ENCODE measurements around the gene ZBED1. TPM values are rescaled to one million over a fixed set of nuclear protein-coding genes. Genes with fewer than 3 reads are reported as not detected.

Gene ZBED1
- polyA plus RNA-seq, 1 experiment, result 23.0 TPM

DNA sequence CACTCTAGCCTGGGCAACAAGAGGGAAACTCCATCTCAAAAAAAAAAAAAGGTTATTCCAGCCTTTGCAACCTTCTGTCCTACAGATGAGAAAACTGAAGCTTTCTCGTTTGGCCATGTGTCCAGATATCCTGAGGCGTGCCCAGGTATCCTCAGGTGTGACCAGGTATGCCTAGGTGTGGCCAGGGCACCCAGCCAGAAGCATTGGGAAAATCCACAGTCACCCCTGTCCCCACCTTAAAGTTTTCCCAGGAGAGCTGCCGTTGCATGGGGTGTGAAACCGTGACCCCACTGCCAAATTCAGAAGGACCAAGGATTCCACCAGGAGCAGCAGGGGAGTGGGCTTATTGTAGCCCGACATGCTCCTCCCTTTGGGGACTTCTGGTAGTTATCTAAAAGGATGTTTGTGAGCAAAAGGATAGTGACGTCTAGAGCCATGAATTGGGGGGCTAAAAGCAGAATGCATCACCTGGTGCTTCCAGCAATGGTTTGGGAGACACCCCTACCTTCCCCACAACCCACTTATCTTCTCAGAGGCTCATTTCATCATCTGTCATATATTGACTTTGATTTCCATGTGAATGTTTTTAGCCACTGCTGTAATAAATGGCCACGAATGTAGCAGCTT lies 4.0 kb upstream of the ZBED1 start:
- ChIA-PET POLR2A (no interaction called here), CTCF (no interaction called here)
- H3K9me3 ChIP-seq (ENCODE audit: control insufficient read depth, insufficient read depth, low read length), result no peaks in the 10 kb centered on the region
- no peaks in the 10 kb centered on the region for H3K27me3 ChIP-seq (ENCODE audit: control insufficient read depth, insufficient read depth, low read length)
- H3K4me3 ChIP-seq (ENCODE audit: low read depth, low read length), result no peak overlapping the region
- TF ChIP-seq, protein P1, sequence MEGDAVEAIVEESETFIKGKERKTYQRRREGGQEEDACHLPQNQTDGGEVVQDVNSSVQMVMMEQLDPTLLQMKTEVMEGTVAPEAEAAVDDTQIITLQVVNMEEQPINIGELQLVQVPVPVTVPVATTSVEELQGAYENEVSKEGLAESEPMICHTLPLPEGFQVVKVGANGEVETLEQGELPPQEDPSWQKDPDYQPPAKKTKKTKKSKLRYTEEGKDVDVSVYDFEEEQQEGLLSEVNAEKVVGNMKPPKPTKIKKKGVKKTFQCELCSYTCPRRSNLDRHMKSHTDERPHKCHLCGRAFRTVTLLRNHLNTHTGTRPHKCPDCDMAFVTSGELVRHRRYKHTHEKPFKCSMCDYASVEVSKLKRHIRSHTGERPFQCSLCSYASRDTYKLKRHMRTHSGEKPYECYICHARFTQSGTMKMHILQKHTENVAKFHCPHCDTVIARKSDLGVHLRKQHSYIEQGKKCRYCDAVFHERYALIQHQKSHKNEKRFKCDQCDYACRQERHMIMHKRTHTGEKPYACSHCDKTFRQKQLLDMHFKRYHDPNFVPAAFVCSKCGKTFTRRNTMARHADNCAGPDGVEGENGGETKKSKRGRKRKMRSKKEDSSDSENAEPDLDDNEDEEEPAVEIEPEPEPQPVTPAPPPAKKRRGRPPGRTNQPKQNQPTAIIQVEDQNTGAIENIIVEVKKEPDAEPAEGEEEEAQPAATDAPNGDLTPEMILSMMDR (IDR thresholded peaks at IDR 0.05; ENCODE audit: low read depth, low read length), result no peak
- H3K27ac ChIP-seq (ENCODE audit: low read depth, low read length), result no peak overlapping the region
- DNase-seq (ENCODE audit: low read depth, low spot score), result no peak

DNA sequence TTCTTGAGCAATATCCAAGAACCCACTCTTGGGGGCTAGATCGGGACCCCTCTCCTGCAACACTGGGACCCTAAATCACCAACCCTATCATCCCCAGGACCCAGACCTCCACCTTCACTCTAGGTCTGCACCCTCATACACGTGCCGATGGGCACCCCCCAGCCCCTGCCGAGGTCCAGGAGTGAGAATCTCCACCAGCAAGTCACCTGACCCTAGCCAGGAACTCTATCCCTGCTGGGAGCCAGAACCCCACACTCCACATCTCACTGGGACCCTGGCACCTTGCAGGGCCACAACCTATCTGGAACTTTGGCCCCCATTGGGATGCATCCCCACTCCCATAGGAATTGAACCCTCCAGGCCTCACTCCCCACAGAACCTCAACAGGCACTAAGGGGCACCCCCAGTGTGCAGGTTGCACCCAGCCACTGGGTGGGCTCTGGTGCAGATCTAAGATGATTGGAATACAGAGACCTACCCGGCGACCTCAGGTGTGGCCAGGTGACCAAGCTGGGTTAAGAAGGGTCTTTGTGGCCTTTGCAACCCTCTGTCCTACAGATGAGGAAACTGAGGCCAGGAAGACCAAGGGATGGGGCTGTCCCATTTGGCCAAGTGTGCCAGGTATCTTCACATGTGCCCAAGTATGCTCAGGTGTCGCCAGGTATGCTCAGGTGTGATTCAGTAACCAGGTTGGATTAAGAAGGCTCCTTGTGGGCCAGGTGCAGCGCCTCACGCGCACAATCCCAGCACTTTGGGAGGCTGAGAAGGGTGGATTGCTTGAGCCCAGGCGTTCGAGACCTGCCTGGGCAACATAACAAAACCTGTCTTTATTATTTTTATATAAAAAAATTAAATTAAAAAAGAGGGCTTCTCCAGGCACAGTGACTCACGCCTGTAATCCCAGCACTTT lies 3.1 kb upstream of the ZBED1 start:
- POLR2A ChIA-PET, result no interaction called here
- DNase-seq (ENCODE audit: low read depth, low spot score), result no peak
- Histone ChIP-seq H3K27me3 (ENCODE audit: control insufficient read depth, insufficient read depth, low read length) (no peaks in the 10 kb centered on the region), H3K4me3 (ENCODE audit: low read depth, low read length) (no peak overlapping the region), H3K27ac (ENCODE audit: low read depth, low read length) (no peak overlapping the region), H3K9me3 (ENCODE audit: control insufficient read depth, insufficient read depth, low read length) (no peaks in the 10 kb centered on the region)
- CTCF ChIA-PET, result no interaction called here
- TF ChIP-seq, protein P1 (IDR thresholded peaks at IDR 0.05; ENCODE audit: low read depth, low read length), result no peak

DNA sequence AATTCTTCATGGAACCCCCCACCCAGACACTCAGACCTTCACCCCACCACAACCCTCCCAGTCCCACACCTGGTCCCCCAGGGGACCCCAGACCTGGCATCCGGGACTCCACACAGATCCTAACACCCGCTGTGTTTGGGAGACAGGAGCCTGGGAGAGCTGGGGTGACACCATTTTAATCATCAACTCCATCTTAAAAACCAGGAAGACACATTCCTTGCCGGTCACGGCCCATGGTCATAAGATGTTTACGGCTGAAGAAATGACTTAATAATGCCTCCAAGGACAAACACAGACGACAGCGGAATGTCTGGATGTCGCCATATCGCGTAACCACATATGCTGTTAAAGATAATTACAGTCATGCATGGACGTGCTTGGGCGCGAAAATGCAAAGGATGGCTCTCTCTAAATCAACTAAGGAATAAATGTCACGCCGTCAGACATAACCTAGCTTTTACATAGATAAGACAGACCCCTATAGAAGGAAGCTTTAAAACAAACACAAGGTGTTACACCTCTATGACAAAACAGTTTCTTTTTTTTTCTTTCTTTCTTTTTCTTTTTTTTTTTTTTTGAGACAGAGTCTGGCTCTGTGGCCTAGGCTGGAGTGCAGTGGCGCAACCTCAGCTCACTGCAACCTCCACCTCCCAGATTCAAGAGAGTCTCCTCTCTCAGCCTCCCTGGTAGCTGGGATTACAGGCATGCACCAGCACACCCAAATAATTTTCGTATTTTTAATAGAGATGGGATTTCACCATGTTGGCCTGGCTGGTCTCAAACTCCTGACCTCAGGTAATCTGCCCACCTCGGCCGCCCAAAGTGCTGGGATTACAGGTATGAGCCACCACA lies 2.1 kb upstream of the ZBED1 start:
- Histone ChIP-seq H3K27me3 (ENCODE audit: control insufficient read depth, insufficient read depth, low read length) (no peaks in the 10 kb centered on the region), H3K9me3 (ENCODE audit: control insufficient read depth, insufficient read depth, low read length) (no peaks in the 10 kb centered on the region), H3K4me3 (ENCODE audit: low read depth, low read length) (no peak overlapping the region), H3K27ac (ENCODE audit: low read depth, low read length) (no peak overlapping the region)
- TF ChIP-seq, protein P1 (IDR thresholded peaks at IDR 0.05; ENCODE audit: low read depth, low read length), result no peak
- ChIA-PET POLR2A (no interaction called here), CTCF (no interaction called here)
- DNase-seq (ENCODE audit: low read depth, low spot score), result no peak

DNA sequence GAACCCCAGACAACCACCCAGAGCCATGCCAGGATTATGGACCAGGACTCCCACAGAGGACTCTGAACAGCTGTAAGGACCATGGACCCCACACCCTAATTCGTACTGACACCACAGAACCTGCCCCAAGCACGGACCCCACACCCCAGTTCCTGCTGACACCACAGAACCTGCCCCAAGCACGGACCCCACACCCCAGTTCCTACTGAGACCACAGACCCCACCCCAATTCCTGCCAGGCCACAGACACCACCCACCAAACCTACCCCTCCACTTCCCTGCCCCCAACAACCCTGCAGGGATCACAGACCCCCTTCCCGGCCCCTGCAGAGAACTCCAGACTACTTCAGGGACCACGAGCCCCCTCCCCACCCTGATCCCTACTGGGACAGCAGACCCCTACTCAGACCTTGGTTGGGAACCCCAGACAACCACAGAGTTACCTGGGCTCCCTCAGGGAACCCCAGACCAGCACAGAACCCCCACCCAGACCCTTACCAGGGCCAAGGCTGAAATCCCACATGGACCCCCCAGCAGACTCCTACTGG lies 1.4 kb upstream of the ZBED1 start:
- no peak overlapping the region for H3K27ac ChIP-seq (ENCODE audit: low read depth, low read length)
- H3K27me3 ChIP-seq (ENCODE audit: control insufficient read depth, insufficient read depth, low read length), result no peaks in the 10 kb centered on the region
- no peaks in the 10 kb centered on the region for H3K9me3 ChIP-seq (ENCODE audit: control insufficient read depth, insufficient read depth, low read length)
- POLR2A ChIA-PET, result no interaction called here
- DNase-seq (ENCODE audit: low read depth, low spot score), result no peak
- no peak overlapping the region for H3K4me3 ChIP-seq (ENCODE audit: low read depth, low read length)
- TF ChIP-seq, protein P1 (IDR thresholded peaks at IDR 0.05; ENCODE audit: low read depth, low read length), result no peak
- CTCF ChIA-PET, result no interaction called here
